C4-2B (cell line): ENCODE results near the gene EMP2.
"Not testable (repeated sequence)": the region's sequence is repeated elsewhere in the genome, so short reads cannot be mapped to it uniquely, and the experiment has no call there.

Source experiments
- CTCF ChIP-seq: fragments of 450-650 bp; conservative IDR thresholded peaks from 2 replicates; pipeline ENCODE4 v1.5.1; 2017; ENCODE audit warnings: mild to moderate bottlenecking
- ZFX ChIP-seq: fragments of 450-650 bp; IDR thresholded peaks from 2 replicates; pipeline ENCODE4 v1.6.1; 2017

GRCh38 chr16:10536328-10536727, 44.1 kb downstream of the EMP2 start:
- not testable (repeated sequence) for TF ChIP-seq CTCF, ZFX
